D721Med (cell line): ENCODE data around the gene MCHR1.

Experiments used
- DNase-seq: peaks from one replicate; pipeline ENCODE4 v3.0.0; 2011; ENCODE audit warnings: low spot score; ENCODE audit not compliant: insufficient read length
- FAIRE-seq: peaks from 2 replicates; lab custom pipeline; 2011; peaks lifted over from hg19 to GRCh38; lab: Jason Lieb, UNC
- CTCF ChIP-seq: IDR thresholded peaks from 2 replicates; pipeline ENCODE4 v1.5.1; 2012; ENCODE audit warnings: mild to moderate bottlenecking, control low read depth; ENCODE audit not compliant: insufficient read depth; ENCODE audit errors: missing control alignments

Gene MCHR1

GRCh38 chr22:40720538-40721256 lies 41.4 kb downstream of the MCHR1 start:
- FAIRE-seq (no peak), DNase-seq (no peak)
- TF ChIP-seq CTCF = no peak

- no peak for TF ChIP-seq CTCF
- DNase-seq (no peak), FAIRE-seq (no peak)
These were observed 42.0 kb downstream of the MCHR1 start for GRCh38 chr22:40721266-40721665.

- FAIRE-seq (no peak), DNase-seq (no peak)
- TF ChIP-seq CTCF = no peak
These were observed 44.2 kb downstream of the MCHR1 start for GRCh38 chr22:40723396-40723933.

GRCh38 chr22:40726514-40726913 lies 47.2 kb downstream of the MCHR1 start:
- TF ChIP-seq CTCF = no peak
- no peak for FAIRE-seq
- no peak for DNase-seq

GRCh38 chr22:40727070-40727963 lies 48.0 kb downstream of the MCHR1 start:
- FAIRE-seq (no peak), DNase-seq (no peak)
- TF ChIP-seq CTCF = no peak

- DNase-seq (no peak), FAIRE-seq (no peak)
- TF ChIP-seq CTCF = no peak
These were observed 48.8 kb downstream of the MCHR1 start for GRCh38 chr22:40727964-40728615.
